ENCODE data around the gene TGDS.

GRCh38 chr13:94556621-94557020 lies 39.3 kb downstream of the TGDS start:
- TF ChIP-seq CTCF (conservative IDR thresholded peaks at IDR 0.05) (no peak), ZFX (IDR thresholded peaks at IDR 0.05) (no peak)

Measured in C4-2B (cell line).